H1 (cell line): ENCODE data around the gene TRAPPC2.

Experiments used
- ATF2 ChIP-seq: IDR thresholded peaks from 2 replicates; pipeline ENCODE4 v1.6.1; 2012; ENCODE audit warnings: low read length, inconsistent platforms
- CBX8 ChIP-seq: fragments of 300-800, 300-1000 bp; sonication (generic); IDR thresholded peaks from 2 replicates; pipeline ENCODE4 v1.7.1; 2016; ENCODE audit warnings: low read depth, low read length, borderline replicate concordance
- CREB1 ChIP-seq: IDR thresholded peaks from 2 replicates; pipeline ENCODE4 v1.6.1; 2012; ENCODE audit warnings: inconsistent platforms
- CTCF ChIP-seq, 3 experiments: IDR thresholded peaks; 1 replicate in 2 of 3; 2 replicates in 1 of 3; pipeline versions ENCODE4 v1.5.1 to v1.6.1; 2011; ENCODE audit warnings: low read length in 3 of 3, mild to moderate bottlenecking in 3 of 3, inconsistent platforms in 2 of 3, low read depth in 1 of 3, moderate library complexity in 1 of 3; ENCODE audit not compliant: insufficient read depth in 1 of 3; ENCODE audit errors: control extremely low read depth in 1 of 3
- EGR1 ChIP-seq: IDR thresholded peaks from 2 replicates; pipeline ENCODE4 v1.6.1; 2011; ENCODE audit warnings: low read depth, low read length, borderline replicate concordance
- EP300 ChIP-seq, 2 experiments: IDR thresholded peaks; 1 replicate in 1 of 2; 2 replicates in 1 of 2; pipeline ENCODE4 v1.6.1; 2011 to 2012; ENCODE audit warnings: low read depth in 2 of 2, low read length in 2 of 2, mild to moderate bottlenecking in 2 of 2, borderline replicate concordance in 1 of 2, inconsistent platforms in 1 of 2, moderate library complexity in 1 of 2
- EZH2 ChIP-seq: fragments of 200-600 bp; sonication (generic); IDR thresholded peaks from 2 replicates; pipeline ENCODE4 v1.7.1; 2012; ENCODE audit warnings: low read depth, mild to moderate bottlenecking, moderate library complexity, low read length, inconsistent platforms; ENCODE audit not compliant: severe bottlenecking
- GTF2F1 ChIP-seq: IDR thresholded peaks from 2 replicates; pipeline ENCODE4 v1.6.1; 2012; ENCODE audit warnings: low read depth, low read length, improper control_type of control experiment, borderline replicate concordance
- POLR2A ChIP-seq, 2 experiments: IDR thresholded peaks; 1 replicate in 1 of 2; 2 replicates in 1 of 2; pipeline ENCODE4 v1.6.1; 2011; ENCODE audit warnings: low read depth in 2 of 2, low read length in 2 of 2, mild to moderate bottlenecking in 2 of 2; ENCODE audit errors: control extremely low read depth in 1 of 2
- RAD21 ChIP-seq, 2 experiments: IDR thresholded peaks in 1 of 2; conservative IDR thresholded peaks in 1 of 2; 2 replicates each; pipeline ENCODE4 v1.6.1; 2011; ENCODE audit warnings: low read depth in 2 of 2, low read length in 2 of 2, improper control_type of control experiment in 1 of 2, inconsistent platforms in 1 of 2, mild to moderate bottlenecking in 1 of 2, moderate library complexity in 1 of 2
- RXRA ChIP-seq: IDR thresholded peaks from 2 replicates; pipeline ENCODE4 v1.6.1; 2011; ENCODE audit warnings: low read depth, mild to moderate bottlenecking, low read length, moderate library complexity; ENCODE audit not compliant: insufficient read depth
- SP1 ChIP-seq: IDR thresholded peaks from 2 replicates; pipeline ENCODE4 v1.6.1; 2011; ENCODE audit warnings: low read depth, low read length
- USF2 ChIP-seq: IDR thresholded peaks from 2 replicates; pipeline ENCODE4 v1.6.1; 2011; ENCODE audit warnings: low read length, improper control_type of control experiment

- TF ChIP-seq RAD21 (IDR thresholded peaks at IDR 0.05 in 1 of 2, conservative IDR thresholded peaks at IDR 0.05 in 1 of 2; ENCODE audit: low read depth in 2 of 2, low read length in 2 of 2): no peak
- TF ChIP-seq POLR2A (IDR thresholded peaks at IDR 0.05; ENCODE audit: control extremely low read depth in 1 of 2, low read depth in 2 of 2, low read length in 2 of 2): no peak
- TF ChIP-seq CTCF (IDR thresholded peaks at IDR 0.05; ENCODE audit: control extremely low read depth in 1 of 3, insufficient read depth in 1 of 3, low read depth in 1 of 3, low read length in 3 of 3): no peak
- no peak for TF ChIP-seq ATF2
- no peak for TF ChIP-seq CBX8
- TF ChIP-seq SP1: no peak
- no peak for TF ChIP-seq EP300 (IDR thresholded peaks at IDR 0.05; ENCODE audit: borderline replicate concordance in 1 of 2, low read depth in 2 of 2, low read length in 2 of 2)
- TF ChIP-seq EGR1: no peak
- TF ChIP-seq GTF2F1: no peak
- TF ChIP-seq EZH2: no peak
- TF ChIP-seq CREB1: no peak
- TF ChIP-seq USF2: no peak
- TF ChIP-seq RXRA: no peak
Observed at GRCh38 chrX:13669246-13669737, 65.1 kb downstream of the TRAPPC2 start.
